AG09319 (cell line): ENCODE data around the gene SOX9.

Source experiments
- DNase-seq: peaks from one replicate; pipeline ENCODE4 v3.0.0-alpha.2; 2010; ENCODE audit warnings: low read depth; ENCODE audit errors: extremely low read depth
- TF ChIP-seq, protein P1 (sequence below): IDR thresholded peaks from 2 replicates; pipeline ENCODE4 v1.5.1; 2011; ENCODE audit warnings: low read depth, mild to moderate bottlenecking, inconsistent platforms, low read length, moderate library complexity

Gene SOX9

DNA sequence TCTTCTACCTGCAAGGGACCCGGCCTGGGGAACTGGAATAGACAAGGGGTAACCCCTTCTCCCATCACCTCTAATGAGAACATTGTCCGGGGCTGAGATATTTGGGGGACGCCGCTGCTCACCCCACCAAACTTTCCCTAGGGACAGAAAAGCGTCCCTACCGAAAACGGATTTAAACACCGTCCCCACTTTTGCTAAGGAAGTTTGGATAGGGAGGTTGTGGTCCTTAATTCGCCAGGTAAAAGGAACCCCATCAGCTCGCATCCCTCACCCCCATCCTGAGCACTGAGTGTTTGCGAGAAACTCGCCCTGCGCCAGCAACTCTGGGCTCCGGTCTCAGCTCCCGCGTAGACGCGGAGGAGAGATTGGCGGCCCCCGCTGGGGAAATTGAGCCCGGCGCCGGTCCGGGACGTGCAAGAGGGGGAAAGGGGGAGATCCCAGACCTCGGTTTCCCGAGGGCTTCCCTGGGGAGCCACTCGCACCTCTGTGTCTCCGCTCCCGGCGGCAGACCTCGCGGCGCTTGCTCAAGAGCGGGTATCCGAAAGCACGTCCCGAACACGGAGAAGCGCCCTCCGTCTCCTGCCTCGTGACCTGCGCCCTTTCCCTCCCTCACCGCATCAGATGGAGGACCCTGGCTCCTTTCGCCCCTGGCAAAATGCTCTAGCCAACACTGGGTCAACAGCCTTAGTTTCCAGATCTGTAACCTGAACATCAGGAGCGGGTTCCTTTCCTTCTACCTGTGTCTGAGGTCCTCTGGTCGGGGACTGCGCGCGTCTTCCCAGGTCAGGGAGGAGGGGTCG is 3.1 kb upstream of the SOX9 start:
- TF ChIP-seq, protein P1, sequence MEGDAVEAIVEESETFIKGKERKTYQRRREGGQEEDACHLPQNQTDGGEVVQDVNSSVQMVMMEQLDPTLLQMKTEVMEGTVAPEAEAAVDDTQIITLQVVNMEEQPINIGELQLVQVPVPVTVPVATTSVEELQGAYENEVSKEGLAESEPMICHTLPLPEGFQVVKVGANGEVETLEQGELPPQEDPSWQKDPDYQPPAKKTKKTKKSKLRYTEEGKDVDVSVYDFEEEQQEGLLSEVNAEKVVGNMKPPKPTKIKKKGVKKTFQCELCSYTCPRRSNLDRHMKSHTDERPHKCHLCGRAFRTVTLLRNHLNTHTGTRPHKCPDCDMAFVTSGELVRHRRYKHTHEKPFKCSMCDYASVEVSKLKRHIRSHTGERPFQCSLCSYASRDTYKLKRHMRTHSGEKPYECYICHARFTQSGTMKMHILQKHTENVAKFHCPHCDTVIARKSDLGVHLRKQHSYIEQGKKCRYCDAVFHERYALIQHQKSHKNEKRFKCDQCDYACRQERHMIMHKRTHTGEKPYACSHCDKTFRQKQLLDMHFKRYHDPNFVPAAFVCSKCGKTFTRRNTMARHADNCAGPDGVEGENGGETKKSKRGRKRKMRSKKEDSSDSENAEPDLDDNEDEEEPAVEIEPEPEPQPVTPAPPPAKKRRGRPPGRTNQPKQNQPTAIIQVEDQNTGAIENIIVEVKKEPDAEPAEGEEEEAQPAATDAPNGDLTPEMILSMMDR: no peak
- no peak for DNase-seq

DNA sequence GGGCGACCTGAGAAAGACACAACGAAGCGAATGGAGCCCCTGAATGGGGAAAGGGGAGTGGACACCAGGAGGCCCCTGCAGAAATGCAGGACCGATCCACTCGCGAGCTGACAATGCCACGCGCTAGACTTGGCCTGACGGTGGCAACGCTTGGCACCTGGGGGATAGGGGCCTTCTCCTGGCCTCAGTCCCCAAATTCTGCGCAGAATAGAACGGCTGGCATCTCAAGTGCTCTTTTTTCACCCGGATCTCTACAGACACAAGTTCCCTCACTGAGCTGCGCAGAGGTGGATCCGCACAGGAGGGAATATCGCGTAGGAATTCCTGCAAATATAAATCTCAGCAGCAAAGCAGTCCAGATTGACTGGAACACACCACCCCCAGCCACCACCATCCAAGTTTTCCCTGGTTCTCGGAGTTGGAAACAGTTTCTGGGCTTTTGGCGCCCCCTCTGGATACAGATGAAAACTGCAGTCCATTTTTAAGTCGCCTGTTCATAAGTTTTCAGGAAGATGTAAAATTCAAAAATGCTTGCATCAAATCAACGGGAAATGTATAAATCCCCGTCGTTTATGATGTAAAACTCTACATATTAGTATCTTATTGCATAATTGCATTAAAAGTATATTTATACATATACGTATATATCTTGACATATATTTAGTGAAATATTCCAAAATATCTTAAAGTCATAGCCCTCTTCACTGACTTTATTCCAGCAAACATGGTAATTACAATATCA is 2.3 kb upstream of the SOX9 start:
- TF ChIP-seq, protein P1: peak; percentile 90
- DNase-seq: no peak

DNA sequence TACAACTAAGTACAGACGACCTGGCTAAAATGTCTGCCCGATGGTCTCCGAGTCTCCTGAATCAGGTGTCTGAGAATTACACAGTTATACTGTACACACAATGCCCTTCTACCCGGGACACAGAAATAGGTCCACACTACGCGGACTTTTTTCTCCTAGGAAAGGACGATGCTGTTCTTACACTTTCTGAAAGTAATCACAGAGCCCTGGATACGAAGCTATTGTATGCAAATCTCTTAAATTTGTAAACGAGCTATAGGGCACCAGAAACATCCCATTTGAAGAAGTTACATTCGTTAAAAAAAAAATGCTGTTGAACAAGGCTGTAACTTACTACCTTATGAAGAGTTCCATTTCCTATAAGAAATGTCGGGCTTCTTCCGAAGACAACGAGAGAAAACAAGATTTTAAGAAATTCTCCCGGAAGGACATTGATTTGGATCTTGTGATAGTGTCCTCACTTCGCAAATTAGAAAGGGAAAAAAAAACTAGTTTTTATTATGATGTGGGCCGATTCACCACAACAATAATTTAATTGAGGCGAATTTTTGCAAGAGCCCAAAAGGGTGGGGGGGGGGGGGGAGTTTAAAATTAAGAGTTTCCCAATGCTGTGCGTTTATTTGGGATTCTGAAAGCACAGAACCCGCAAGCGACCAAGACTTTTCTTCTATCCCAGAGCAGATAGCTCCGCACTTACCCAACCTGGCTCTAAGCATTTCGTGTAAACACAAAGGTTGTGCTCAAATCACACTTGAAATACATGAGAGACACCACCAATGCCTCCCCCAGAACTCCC is 1.5 kb upstream of the SOX9 start:
- DNase-seq: no peak
- TF ChIP-seq, protein P1: no peak

- no peak for DNase-seq
- TF ChIP-seq, protein P1: no peak
These were observed 763 bp upstream of the SOX9 start for GRCh38 chr17:72119873-72120641.

- TF ChIP-seq, protein P1: no peak; the same call in 1 of the 2 replicates
- DNase-seq: no peak
These were observed 567 bp downstream of the SOX9 start for GRCh38 chr17:72121164-72122009.

DNA sequence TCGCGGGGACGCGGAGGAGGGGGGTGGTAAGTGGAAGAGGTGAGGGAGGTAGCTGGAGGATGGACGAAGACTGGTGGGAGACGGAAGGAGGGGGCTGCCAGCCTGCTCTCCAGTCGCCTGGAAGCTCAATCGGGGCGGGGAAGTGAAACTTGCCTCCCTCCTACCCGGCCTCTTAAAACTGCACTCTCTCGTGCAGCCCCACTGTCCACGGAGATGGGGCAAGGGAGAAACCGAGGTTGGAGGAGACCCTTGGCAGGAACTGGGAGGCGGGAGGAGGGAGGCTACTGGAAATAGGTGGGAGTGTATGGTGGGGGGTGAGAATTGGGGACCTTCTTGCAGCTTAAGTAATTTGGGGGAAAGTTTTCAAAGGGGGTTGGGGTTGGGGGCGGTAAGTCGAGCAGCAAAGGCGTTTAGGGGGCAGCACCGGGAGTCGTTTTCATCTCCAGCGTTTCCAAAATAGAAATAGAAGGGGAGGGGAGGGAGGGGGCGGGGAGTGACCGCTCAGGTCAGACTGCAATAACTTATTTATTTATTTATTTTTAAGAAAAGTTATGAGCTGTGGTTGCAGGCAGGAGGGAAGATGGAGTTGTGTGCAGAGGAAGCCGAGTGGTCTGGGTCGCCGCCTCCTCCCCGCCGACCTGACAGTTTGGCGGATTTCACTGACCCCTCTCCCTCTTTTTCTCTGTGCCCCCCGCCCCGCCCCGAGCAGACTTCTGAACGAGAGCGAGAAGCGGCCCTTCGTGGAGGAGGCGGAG is 1.4 kb downstream of the SOX9 start:
- TF ChIP-seq, protein P1: no peak
- DNase-seq: no peak
